Panc1 (cell line): ENCODE data around the gene ALKBH4.

ENCODE experiments used
- POLR2AphosphoS5 ChIP-seq: IDR thresholded peaks from 2 replicates; pipeline ENCODE4 v1.6.1; 2012; ENCODE audit warnings: mild to moderate bottlenecking, low read depth, low read length, moderate library complexity
- SIN3A ChIP-seq: IDR thresholded peaks from 2 replicates; pipeline ENCODE4 v1.6.1; 2012; ENCODE audit warnings: low read depth, mild to moderate bottlenecking, low read length, moderate library complexity, borderline replicate concordance; ENCODE audit not compliant: insufficient read depth
- TCF7L2 ChIP-seq: IDR thresholded peaks from 2 replicates; pipeline ENCODE4 v1.6.1; 2011; ENCODE audit warnings: mild to moderate bottlenecking, low read depth, low read length, inconsistent platforms
- TF ChIP-seq, protein P1 (sequence below): fragments of 450-650 bp; IDR thresholded peaks from 2 replicates; pipeline ENCODE4 v1.5.1; 2017; ENCODE audit warnings: mild to moderate bottlenecking
- TF ChIP-seq, protein P2 (sequence below), 2 experiments: IDR thresholded peaks; 2 replicates each; pipeline ENCODE4 v1.6.1; 2011 to 2012; ENCODE audit warnings: low read depth in 2 of 2, control low read depth in 1 of 2, low read length in 1 of 2, mild to moderate bottlenecking in 1 of 2, moderate library complexity in 1 of 2; ENCODE audit not compliant: insufficient read depth in 1 of 2

DNA sequence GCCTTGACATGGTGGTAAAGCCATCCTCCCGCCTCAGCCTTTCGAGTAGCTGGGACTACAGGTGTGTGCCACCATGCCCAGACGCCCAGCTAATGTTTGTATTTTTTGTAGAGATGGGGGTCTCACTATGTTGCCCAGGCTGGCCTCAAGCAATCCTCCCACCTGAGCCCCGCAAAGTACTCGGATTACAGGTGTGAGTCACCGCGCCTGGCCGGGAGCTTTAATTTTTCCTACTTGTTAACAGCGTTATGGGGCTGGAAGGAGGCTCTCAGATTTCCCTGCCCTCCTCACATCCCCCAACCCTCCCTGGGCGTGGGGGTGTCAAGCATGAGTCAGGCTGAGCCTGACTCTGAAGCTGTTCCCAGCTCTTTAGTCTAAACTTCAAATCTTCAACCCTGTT is 8.3 kb downstream of the ALKBH4 start:
- TF ChIP-seq, protein P1, sequence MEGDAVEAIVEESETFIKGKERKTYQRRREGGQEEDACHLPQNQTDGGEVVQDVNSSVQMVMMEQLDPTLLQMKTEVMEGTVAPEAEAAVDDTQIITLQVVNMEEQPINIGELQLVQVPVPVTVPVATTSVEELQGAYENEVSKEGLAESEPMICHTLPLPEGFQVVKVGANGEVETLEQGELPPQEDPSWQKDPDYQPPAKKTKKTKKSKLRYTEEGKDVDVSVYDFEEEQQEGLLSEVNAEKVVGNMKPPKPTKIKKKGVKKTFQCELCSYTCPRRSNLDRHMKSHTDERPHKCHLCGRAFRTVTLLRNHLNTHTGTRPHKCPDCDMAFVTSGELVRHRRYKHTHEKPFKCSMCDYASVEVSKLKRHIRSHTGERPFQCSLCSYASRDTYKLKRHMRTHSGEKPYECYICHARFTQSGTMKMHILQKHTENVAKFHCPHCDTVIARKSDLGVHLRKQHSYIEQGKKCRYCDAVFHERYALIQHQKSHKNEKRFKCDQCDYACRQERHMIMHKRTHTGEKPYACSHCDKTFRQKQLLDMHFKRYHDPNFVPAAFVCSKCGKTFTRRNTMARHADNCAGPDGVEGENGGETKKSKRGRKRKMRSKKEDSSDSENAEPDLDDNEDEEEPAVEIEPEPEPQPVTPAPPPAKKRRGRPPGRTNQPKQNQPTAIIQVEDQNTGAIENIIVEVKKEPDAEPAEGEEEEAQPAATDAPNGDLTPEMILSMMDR = no peak
- TF ChIP-seq, protein P2, sequence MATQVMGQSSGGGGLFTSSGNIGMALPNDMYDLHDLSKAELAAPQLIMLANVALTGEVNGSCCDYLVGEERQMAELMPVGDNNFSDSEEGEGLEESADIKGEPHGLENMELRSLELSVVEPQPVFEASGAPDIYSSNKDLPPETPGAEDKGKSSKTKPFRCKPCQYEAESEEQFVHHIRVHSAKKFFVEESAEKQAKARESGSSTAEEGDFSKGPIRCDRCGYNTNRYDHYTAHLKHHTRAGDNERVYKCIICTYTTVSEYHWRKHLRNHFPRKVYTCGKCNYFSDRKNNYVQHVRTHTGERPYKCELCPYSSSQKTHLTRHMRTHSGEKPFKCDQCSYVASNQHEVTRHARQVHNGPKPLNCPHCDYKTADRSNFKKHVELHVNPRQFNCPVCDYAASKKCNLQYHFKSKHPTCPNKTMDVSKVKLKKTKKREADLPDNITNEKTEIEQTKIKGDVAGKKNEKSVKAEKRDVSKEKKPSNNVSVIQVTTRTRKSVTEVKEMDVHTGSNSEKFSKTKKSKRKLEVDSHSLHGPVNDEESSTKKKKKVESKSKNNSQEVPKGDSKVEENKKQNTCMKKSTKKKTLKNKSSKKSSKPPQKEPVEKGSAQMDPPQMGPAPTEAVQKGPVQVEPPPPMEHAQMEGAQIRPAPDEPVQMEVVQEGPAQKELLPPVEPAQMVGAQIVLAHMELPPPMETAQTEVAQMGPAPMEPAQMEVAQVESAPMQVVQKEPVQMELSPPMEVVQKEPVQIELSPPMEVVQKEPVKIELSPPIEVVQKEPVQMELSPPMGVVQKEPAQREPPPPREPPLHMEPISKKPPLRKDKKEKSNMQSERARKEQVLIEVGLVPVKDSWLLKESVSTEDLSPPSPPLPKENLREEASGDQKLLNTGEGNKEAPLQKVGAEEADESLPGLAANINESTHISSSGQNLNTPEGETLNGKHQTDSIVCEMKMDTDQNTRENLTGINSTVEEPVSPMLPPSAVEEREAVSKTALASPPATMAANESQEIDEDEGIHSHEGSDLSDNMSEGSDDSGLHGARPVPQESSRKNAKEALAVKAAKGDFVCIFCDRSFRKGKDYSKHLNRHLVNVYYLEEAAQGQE (IDR thresholded peaks at IDR 0.05; ENCODE audit: insufficient read depth in 1 of 2, low read depth in 2 of 2, low read length in 1 of 2) = no peak
- no peak for TF ChIP-seq POLR2AphosphoS5
- TF ChIP-seq SIN3A = no peak
- TF ChIP-seq TCF7L2 = no peak
